ENCODE data around the gene SPG11.

- TF ChIP-seq ASH2L (IDR thresholded peaks at IDR 0.05; ENCODE audit: insufficient read length, low read depth, low read length), result no peak
- no peak for TF ChIP-seq EP300 (IDR thresholded peaks at IDR 0.05; ENCODE audit: low read depth in 2 of 2, low read length in 2 of 2)
- TF ChIP-seq EP300 (CRISPR knock-in tag; IDR thresholded peaks at IDR 0.05; ENCODE audit: borderline replicate concordance), result no peak
- no peak for TF ChIP-seq FOSL2 (CRISPR knock-in tag; IDR thresholded peaks at IDR 0.05)
These were observed 29.2 kb upstream of the SPG11 start for GRCh38 chr15:44692659-44693058.
